SK-N-MC (cell line): ENCODE results near the gene AK2.
"Not testable (repeated sequence)": the region's sequence is repeated elsewhere in the genome, so short reads cannot be mapped to it uniquely, and the experiment has no call there.

Experiments
- DNase-seq: peaks from one replicate; pipeline ENCODE4 v3.0.0-alpha.2; 2011; ENCODE audit warnings: low read depth, low spot score
- H3K27ac ChIP-seq: fragments of 200-600 bp; sonication (generic); 2 replicates; pipeline ENCODE4 v1.5.1; 2016; ENCODE audit warnings: mixed run types
- H3K36me3 ChIP-seq: fragments of 200-600 bp; sonication (generic); 2 replicates; pipeline ENCODE4 v1.6.1; 2017; ENCODE audit warnings: antibody characterized with exemption, low read length, mixed read lengths; ENCODE audit not compliant: insufficient read depth
- H3K4me3 ChIP-seq: fragments of 200-600 bp; sonication (generic); 2 replicates; pipeline ENCODE4 v1.5.1; 2016
- H3K9ac ChIP-seq: fragments of 200-600 bp; sonication (generic); 2 replicates; pipeline ENCODE4 v1.8.0; 2017; ENCODE audit warnings: mixed run types, mixed read lengths; ENCODE audit not compliant: insufficient read length
- H3K9me3 ChIP-seq: fragments of 200-600 bp; sonication (generic); 2 replicates; pipeline ENCODE4 v1.6.1; 2017; ENCODE audit warnings: low read depth, mild to moderate bottlenecking, antibody characterized with exemption, low read length, moderate library complexity, mixed read lengths
- EZH2 ChIP-seq: fragments of 200-600 bp; sonication (generic); IDR thresholded peaks from one replicate; pipeline ENCODE4 v1.6.1; 2017; ENCODE audit warnings: antibody characterized with exemption
- FOXP2 ChIP-seq: optimal IDR thresholded peaks from 2 replicates; pipeline ENCODE3; 2011; ENCODE audit warnings: mild to moderate bottlenecking, moderate library complexity; ENCODE audit not compliant: insufficient read depth; ENCODE audit errors: extremely low read length, control extremely low read depth
- POLR2AphosphoS5 ChIP-seq: IDR thresholded peaks from 2 replicates; pipeline ENCODE4 v1.6.1; 2012; ENCODE audit warnings: mild to moderate bottlenecking, low read depth, low read length, borderline replicate concordance

The AK2 gene

GRCh38 chr1:33047290-33047689, 10.6 kb upstream of the AK2 start:
- no peak for DNase-seq
- Histone ChIP-seq H3K27ac (no peak overlapping the region), H3K4me3 (no peak overlapping the region), H3K9ac (no peak overlapping the region), H3K9me3 (no peaks in the 10 kb centered on the region), H3K36me3 (no peaks in the 10 kb centered on the region)
- no peak for TF ChIP-seq EZH2
- TF ChIP-seq FOXP2: no peak
- no peak for TF ChIP-seq POLR2AphosphoS5

GRCh38 chr1:33046234-33046633, 9.6 kb upstream of the AK2 start:
- not testable (repeated sequence) for DNase-seq, H3K9me3 ChIP-seq, H3K4me3 ChIP-seq, H3K27ac ChIP-seq, H3K9ac ChIP-seq, H3K36me3 ChIP-seq

DNA sequence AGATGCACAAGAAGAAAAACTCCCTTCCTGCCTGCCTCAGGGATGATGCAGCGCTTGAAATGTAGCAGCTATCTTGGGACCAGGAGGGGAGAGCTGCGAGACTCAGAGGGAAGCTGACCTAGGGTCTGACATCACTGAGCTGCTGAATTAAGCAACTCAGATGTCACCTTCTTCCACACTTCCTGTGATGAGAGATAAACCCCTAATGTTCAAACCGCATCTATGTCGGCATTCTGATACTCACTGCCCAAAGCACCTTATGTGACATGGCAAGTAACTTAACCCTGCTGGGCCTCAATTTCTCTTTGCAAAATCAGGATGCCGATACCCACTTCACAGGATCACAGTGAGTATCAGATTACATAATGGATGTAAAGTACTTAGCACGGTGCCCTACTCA, 9.1 kb upstream of the AK2 start:
- Histone ChIP-seq H3K36me3 (no peaks in the 10 kb centered on the region), H3K9ac (no peak overlapping the region), H3K4me3 (no peak overlapping the region), H3K9me3 (no peaks in the 10 kb centered on the region), H3K27ac (no peak overlapping the region)
- DNase-seq: no peak
- TF ChIP-seq FOXP2 (no peak), POLR2AphosphoS5 (no peak), EZH2 (no peak)

- Histone ChIP-seq H3K9me3 (no peaks in the 10 kb centered on the region), H3K4me3 (no peak overlapping the region), H3K36me3 (no peaks in the 10 kb centered on the region), H3K27ac (no peak overlapping the region), H3K9ac (no peak overlapping the region)
- TF ChIP-seq POLR2AphosphoS5 (no peak), EZH2 (no peak), FOXP2 (no peak)
- DNase-seq: no peak
Observed at GRCh38 chr1:33045246-33045645, 8.6 kb upstream of the AK2 start.

DNA sequence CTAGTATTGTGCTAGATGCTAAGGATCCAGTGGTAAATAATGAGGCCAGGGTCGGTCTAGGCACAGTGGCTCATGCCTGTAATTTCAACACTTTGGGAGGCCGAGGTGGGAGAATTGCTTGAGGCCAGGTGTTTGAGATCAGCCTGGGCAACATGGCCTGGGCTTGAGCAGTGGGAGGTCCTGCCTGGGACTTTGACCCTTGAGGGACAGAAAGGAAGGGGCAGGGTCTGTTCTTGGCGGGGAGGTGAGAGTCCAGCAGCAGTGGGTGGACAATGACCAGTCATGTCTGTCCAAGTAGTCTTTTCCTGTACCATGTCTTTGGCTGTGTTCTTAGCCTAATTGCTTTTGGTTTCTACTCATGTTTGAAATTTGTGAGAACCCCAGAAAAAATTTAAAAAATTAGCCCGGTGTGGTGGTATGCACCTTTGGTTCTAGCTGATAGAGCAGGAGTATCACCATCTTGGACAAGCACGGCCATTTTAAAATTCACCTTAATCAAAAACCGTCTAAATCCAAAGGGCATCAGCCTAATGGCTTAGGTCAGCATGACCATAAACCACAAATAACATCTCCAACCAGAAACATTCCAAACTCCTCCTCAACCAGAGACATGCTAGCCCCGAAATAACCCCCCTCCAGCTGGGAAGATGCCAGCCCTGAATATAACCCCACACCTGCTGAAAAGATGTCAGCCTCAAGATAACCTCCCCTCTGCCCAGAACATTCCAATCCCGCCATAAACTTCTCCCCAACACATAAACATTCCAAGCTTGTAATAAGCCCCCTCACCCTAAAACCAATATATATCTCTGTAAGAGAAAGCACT, 6.8 kb upstream of the AK2 start:
- no peak overlapping the region for H3K4me3 ChIP-seq
- H3K27ac ChIP-seq: no peak overlapping the region
- H3K9ac ChIP-seq: no peak overlapping the region
- TF ChIP-seq FOXP2 (no peak), EZH2 (no peak), POLR2AphosphoS5 (no peak)
- no peaks in the 10 kb centered on the region for H3K9me3 ChIP-seq
- DNase-seq: no peak
- H3K36me3 ChIP-seq: no peaks in the 10 kb centered on the region

DNA sequence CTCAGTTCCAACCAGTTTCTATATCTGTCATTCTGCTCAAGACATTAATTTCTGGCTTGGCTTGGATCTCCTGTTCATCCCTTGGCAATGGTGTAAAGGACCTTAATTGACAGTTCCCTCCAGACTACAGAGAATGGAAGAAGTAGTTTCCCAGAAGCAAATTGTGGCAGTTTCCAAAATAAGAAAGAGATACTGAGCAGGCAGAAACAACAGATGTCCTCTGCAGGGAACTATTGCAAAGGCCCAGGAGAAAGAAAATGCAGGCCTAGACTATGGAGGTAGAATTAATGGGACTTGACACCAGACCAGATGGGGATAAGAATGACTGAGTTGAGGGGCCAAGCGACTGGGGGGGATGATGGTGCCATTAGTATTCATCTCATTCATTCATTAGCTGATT, 6.1 kb upstream of the AK2 start:
- Histone ChIP-seq H3K9me3 (no peaks in the 10 kb centered on the region), H3K9ac (no peak overlapping the region), H3K4me3 (no peak overlapping the region), H3K36me3 (no peaks in the 10 kb centered on the region), H3K27ac (no peak overlapping the region)
- TF ChIP-seq EZH2 (no peak), POLR2AphosphoS5 (no peak), FOXP2 (no peak)
- no peak for DNase-seq

- no peak for DNase-seq
Observed at GRCh38 chr1:33041026-33041425, 4.3 kb upstream of the AK2 start.

GRCh38 chr1:33039840-33040239, 3.2 kb upstream of the AK2 start:
- no peak overlapping the region for H3K27ac ChIP-seq
- no peak overlapping the region for H3K9ac ChIP-seq
- H3K36me3 ChIP-seq: peaks cover 5% of the 10 kb centered on the region; the same call in 1 of the 2 replicates
- no peak for TF ChIP-seq EZH2
- no peak for TF ChIP-seq POLR2AphosphoS5
- TF ChIP-seq FOXP2: no peak
- H3K4me3 ChIP-seq: no peak overlapping the region
- no peaks in the 10 kb centered on the region for H3K9me3 ChIP-seq
- no peak for DNase-seq

More at GRCh38 chr1:33041026-33041425, 4.3 kb upstream of the AK2 start:
- no peak for TF ChIP-seq POLR2AphosphoS5
- TF ChIP-seq FOXP2: no peak
- TF ChIP-seq EZH2: no peak
- H3K9ac ChIP-seq: no peak overlapping the region
- no peak overlapping the region for H3K4me3 ChIP-seq
- no peak overlapping the region for H3K27ac ChIP-seq
- H3K36me3 ChIP-seq: no peaks in the 10 kb centered on the region
- no peaks in the 10 kb centered on the region for H3K9me3 ChIP-seq

- DNase-seq: no peak
- H3K27ac ChIP-seq: peak overlapping the region; percentile 22; the same call in 1 of the 2 replicates
- H3K9ac ChIP-seq: peak overlapping the region; percentile 94
- peak overlapping the region; percentile 88 for H3K4me3 ChIP-seq
- TF ChIP-seq POLR2AphosphoS5: no peak
- TF ChIP-seq EZH2: no peak
- no peak for TF ChIP-seq FOXP2
- H3K36me3 ChIP-seq: peaks cover 25% of the 10 kb centered on the region
- no peaks in the 10 kb centered on the region for H3K9me3 ChIP-seq
Observed at GRCh38 chr1:33036051-33036525, 595 bp downstream of the AK2 start.
